ENCODE measurements around the gene CBLB. TPM values are rescaled to one million over a fixed set of nuclear protein-coding genes. Genes with fewer than 3 reads are reported as not detected.

CBLB gene
- polyA plus RNA-seq, 1 experiment: 19.3 TPM

DNA sequence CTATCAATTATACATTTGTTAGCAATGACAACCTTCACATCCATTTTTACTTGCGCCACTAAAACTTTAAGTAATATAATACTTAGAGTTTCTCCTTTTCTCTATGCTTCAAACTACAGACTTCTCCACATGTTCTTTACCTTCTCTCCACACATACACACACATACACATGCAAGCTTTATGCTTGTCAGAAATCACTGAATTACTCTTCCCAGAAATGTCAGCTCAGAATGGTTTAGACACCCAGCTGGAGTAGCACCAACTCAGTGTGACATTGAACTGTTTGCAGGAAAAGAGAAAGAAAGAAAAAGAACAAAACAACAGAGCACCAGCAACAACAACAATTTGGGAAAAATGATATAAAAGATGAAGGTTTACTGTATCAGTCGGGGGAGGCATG is 20.9 kb downstream of the CBLB start:
- Histone ChIP-seq H3K4me3 (ENCODE audit: low read depth, low read length) (no peak overlapping the region), H3K27me3 (ENCODE audit: control insufficient read depth, insufficient read depth, low read length) (no peaks in the 10 kb centered on the region), H3K36me3 (ENCODE audit: control insufficient read depth, insufficient read depth, low read length) (no peaks in the 10 kb centered on the region)
- TF ChIP-seq CTCF (IDR thresholded peaks at IDR 0.05; ENCODE audit: insufficient read depth, low read depth, low read length): no peak
- ChIA-PET CTCF (interaction anchor here (1.5 kb wide), 1 partner anchor 10 kb away, joined by 3 read pairs; no protein-coding TSS in a partner anchor), POLR2A (interaction anchor here (0.7 kb wide), 1 partner anchor 10 kb away, joined by 5 read pairs; no protein-coding TSS in a partner anchor)
- no peak for DNase-seq (ENCODE audit: low read depth)

DNA sequence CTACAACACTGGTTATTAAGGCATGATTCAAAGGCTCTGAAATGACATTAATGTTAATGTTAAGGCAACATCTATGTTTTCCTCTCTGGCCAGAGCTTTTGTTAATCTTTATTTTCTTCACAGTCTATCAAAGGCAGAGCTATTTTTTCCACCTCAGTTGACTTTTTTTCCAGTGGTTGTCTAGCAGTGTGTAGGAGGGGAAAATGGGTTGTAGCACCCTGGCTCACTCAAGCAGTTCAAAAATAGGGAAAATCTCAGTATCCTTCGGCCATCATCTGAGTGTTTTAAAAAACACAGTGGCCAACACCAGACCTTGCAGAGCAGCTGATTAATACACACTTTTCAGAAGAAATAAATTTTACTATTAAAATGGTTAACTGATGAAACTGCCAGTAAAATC is 21.4 kb downstream of the CBLB start:
- CTCF ChIA-PET: interaction anchor here (1.5 kb wide), 1 partner anchor 11 kb away, joined by 3 read pairs; no protein-coding TSS in a partner anchor
- TF ChIP-seq CTCF (IDR thresholded peaks at IDR 0.05; ENCODE audit: insufficient read depth, low read depth, low read length): no peak
- DNase-seq (ENCODE audit: low read depth): no peak
- Histone ChIP-seq H3K36me3 (ENCODE audit: control insufficient read depth, insufficient read depth, low read length) (no peaks in the 10 kb centered on the region), H3K27me3 (ENCODE audit: control insufficient read depth, insufficient read depth, low read length) (no peaks in the 10 kb centered on the region), H3K4me3 (ENCODE audit: low read depth, low read length) (no peak overlapping the region)
- POLR2A ChIA-PET: interaction anchor here (0.7 kb wide), 1 partner anchor 10 kb away, joined by 5 read pairs; no protein-coding TSS in a partner anchor

DNA sequence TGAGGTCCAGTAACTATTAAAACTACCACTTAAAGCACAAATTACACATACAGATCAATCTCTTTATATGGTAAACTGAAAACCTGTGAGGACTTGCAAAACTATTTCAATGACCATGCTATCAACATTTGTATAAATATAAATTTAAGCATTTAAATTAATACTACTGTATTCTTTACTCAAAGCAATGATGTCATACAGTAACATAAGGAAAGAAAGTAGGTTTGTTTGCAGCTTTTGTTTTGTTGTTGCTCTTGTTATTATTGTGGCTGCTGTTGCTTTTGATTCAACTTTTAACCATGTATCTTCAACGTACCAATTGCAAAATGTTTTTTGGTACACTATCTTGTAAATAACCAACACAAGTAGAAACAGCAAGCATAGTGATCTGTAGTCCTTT is 22.0 kb downstream of the CBLB start:
- Histone ChIP-seq H3K36me3 (ENCODE audit: control insufficient read depth, insufficient read depth, low read length) (no peaks in the 10 kb centered on the region), H3K27me3 (ENCODE audit: control insufficient read depth, insufficient read depth, low read length) (no peaks in the 10 kb centered on the region), H3K4me3 (ENCODE audit: low read depth, low read length) (no peak overlapping the region)
- ChIA-PET CTCF (interaction anchor here (1.5 kb wide), 1 partner anchor 11 kb away, joined by 3 read pairs; no protein-coding TSS in a partner anchor), POLR2A (no interaction called here)
- TF ChIP-seq CTCF (IDR thresholded peaks at IDR 0.05; ENCODE audit: insufficient read depth, low read depth, low read length): no peak
- DNase-seq (ENCODE audit: low read depth): no peak

DNA sequence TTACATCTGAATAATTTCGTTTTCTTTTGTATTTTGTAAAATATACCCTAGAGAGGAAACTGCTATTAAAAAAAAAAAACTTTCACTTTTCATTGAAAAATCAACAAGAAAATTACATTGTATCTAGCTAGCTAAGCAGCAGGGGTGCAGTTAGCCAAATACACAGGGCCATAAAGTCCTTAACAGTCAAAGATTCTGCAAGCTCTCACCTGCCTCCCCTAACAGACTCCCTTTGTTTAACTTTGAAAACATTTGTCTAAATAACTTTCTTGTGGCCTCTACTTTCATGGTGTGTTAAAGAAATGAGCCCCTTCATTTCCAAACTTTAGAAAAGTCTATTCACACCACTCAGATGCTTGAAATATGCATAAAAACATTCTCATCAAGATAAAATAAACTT is 23.3 kb downstream of the CBLB start:
- POLR2A ChIA-PET: interaction anchor here (0.7 kb wide), 1 partner anchor 792 kb away, joined by 8 read pairs; no protein-coding TSS in a partner anchor
- CTCF ChIA-PET: interaction anchor here (1.4 kb wide), 1 partner anchor 764 kb away, joined by 3 read pairs; no protein-coding TSS in a partner anchor
- no peak for TF ChIP-seq CTCF (IDR thresholded peaks at IDR 0.05; ENCODE audit: insufficient read depth, low read depth, low read length)
- H3K27me3 ChIP-seq (ENCODE audit: control insufficient read depth, insufficient read depth, low read length): no peaks in the 10 kb centered on the region
- no peak for DNase-seq (ENCODE audit: low read depth)
- H3K4me3 ChIP-seq (ENCODE audit: low read depth, low read length): no peak overlapping the region
- H3K36me3 ChIP-seq (ENCODE audit: control insufficient read depth, insufficient read depth, low read length): no peaks in the 10 kb centered on the region

GRCh38 chr3:105844704-105845103 is 24.1 kb downstream of the CBLB start:
- ChIA-PET CTCF (interaction anchor here (1.4 kb wide), 1 partner anchor 765 kb away, joined by 3 read pairs; no protein-coding TSS in a partner anchor), POLR2A (no interaction called here)
- TF ChIP-seq CTCF (IDR thresholded peaks at IDR 0.05; ENCODE audit: insufficient read depth, low read depth, low read length): no peak
- no peak for DNase-seq (ENCODE audit: low read depth)
- H3K4me3 ChIP-seq (ENCODE audit: low read depth, low read length): no peak overlapping the region
- no peaks in the 10 kb centered on the region for H3K36me3 ChIP-seq (ENCODE audit: control insufficient read depth, insufficient read depth, low read length)
- H3K27me3 ChIP-seq (ENCODE audit: control insufficient read depth, insufficient read depth, low read length): no peaks in the 10 kb centered on the region
